NCI-H2196 treated with DMSO at 0.1 percent for 48 hours (cell line): ENCODE measurements around the gene FOXD4L6.
"Not testable (repeated sequence)": the region's sequence is repeated elsewhere in the genome, so short reads cannot be mapped to it uniquely, and the experiment has no call there.

Experiments used
- DNase-seq: peaks from one replicate; lab custom pipeline; 2025; ENCODE audit not compliant: unreplicated experiment; lab: John Stamatoyannopoulos, UW

Gene FOXD4L6

GRCh38 chr9:41104542-41104941 is 23.9 kb downstream of the FOXD4L6 start:
- DNase-seq: not testable (repeated sequence)

GRCh38 chr9:41100508-41100907 is 28.0 kb downstream of the FOXD4L6 start:
- not testable (repeated sequence) for DNase-seq

DNA sequence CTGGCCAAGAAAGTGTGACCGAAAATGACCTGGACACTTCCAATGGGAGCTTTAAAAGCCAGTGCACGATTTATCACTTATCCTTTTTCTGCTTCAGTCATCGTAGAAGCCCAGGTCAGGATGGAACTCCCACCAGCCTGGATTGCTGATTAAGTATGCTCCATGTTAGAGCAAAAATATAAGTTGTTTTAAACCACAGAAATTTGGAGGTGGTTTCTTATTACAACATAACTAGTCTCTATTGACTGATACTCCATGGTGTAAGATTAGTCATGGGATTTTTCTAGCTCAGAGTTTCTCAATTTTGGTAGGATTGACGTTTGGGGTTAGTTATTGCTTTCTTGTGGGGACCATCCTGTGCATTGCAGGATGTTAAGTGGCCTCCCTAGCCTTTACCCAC is 29.7 kb downstream of the FOXD4L6 start:
- not testable (repeated sequence) for DNase-seq

- not testable (repeated sequence) for DNase-seq
Measured at GRCh38 chr9:41095060-41095459, 33.4 kb downstream of the FOXD4L6 start.

- not testable (repeated sequence) for DNase-seq
Measured at GRCh38 chr9:41094010-41094773, 34.3 kb downstream of the FOXD4L6 start.

- not testable (repeated sequence) for DNase-seq
Measured at GRCh38 chr9:41090922-41091321, 37.6 kb downstream of the FOXD4L6 start.

GRCh38 chr9:41090386-41090785 is 38.1 kb downstream of the FOXD4L6 start:
- not testable (repeated sequence) for DNase-seq

- not testable (repeated sequence) for DNase-seq
Measured at GRCh38 chr9:41088450-41089059, 39.9 kb downstream of the FOXD4L6 start.

DNA sequence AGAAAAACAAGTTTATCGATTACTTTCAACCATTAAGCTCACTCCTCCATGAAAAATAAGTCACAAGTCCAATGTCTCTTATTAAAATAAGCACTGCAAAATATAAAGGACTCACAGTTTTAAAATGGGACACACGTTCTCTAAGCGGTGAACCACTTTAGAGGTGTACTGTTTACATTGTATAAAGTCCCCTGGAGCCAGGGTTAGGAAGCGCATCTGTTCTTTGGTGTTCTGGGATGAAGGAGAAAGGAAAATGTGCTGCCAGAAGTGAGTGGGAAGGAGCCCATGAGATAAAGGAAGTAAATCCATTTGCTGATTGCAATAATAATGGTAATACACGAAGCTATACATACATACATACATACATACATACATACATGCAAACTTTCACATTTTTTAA is 40.6 kb downstream of the FOXD4L6 start:
- not testable (repeated sequence) for DNase-seq

DNA sequence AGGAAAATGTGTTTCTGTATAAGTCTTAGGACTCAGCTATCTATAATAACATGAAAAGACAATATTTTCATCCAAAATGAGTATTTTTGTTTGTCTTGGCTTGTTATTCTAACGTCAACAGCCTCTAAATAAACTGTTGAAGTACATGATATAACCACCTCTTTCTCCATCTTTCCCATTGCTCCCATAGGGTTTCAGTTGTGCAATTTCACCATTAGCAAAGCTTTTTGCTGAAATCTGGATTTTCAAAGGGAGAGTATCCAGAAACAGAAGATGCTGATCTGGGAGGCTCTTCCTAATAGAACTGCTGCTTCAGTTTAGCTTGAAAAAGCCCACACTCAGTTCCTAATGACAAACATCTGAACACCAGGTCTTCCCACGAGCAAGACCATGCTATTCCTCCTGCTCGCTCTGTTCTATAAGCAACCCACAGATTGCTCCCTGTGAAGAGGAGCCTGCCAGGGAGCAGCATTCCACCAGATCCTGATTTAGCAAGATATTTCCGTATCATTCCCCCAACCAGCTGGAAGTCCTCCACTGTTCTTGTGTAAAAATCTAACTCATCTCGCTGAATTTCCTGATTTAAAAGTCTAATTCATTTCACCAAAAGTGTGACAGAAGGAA is 41.2 kb downstream of the FOXD4L6 start:
- DNase-seq: not testable (repeated sequence)

DNA sequence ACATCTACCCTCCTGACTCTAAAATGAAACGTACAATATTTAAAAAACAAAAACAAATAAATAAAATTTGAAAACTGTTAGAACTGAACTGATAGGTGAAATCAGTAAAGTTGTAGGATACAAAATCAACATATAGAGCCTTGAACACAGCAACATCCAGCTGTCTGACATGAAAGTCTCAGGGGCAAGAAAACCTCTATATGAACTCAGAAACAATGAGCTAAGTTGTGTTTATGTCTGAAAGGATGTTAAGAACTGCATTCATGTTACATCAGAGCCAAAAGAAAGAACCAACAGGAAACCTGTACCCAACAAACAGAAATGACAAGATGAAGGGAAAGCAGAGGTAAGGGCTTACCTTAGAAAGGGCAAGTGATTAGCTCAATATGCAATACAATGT is 41.8 kb downstream of the FOXD4L6 start:
- not testable (repeated sequence) for DNase-seq

GRCh38 chr9:41086215-41086614 is 42.3 kb downstream of the FOXD4L6 start:
- DNase-seq: not testable (repeated sequence)

DNA sequence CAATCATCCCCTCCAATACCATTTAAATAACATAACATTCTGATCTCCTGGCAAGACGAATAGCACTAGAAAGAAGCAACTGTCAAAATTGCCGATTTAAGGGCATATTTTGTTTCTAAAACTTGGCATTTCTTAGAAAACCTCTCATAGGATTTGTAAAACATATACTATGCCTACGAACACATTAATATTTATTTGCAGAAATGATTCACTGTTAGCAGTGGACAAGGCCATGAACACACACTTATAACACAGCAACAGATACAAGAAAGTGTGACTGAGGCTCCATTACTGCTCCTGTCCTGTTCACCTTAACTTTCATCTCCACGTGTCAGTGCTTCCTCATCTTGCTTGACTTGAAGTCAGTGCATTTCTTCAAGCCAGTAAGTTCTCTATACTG is 46.1 kb downstream of the FOXD4L6 start:
- DNase-seq: not testable (repeated sequence)

DNA sequence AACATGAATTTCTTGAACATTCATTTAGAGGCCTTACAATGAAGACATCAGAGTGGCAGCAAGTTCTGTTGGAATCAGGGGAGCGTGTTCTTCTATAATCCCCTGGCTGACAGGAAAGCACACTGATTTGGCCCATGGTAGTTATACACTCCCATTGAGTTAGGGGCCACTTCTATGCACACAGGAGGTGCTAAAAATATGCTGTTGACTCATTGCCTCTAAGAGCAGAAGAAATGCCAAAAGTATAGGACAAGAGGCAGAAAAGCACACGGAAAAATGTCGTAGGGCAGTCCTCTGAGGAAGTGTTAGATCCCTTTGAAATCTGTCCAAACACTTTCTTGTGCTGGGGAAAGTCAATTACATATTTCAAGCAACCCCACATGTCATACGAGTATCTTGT is 49.0 kb downstream of the FOXD4L6 start:
- not testable (repeated sequence) for DNase-seq

DNA sequence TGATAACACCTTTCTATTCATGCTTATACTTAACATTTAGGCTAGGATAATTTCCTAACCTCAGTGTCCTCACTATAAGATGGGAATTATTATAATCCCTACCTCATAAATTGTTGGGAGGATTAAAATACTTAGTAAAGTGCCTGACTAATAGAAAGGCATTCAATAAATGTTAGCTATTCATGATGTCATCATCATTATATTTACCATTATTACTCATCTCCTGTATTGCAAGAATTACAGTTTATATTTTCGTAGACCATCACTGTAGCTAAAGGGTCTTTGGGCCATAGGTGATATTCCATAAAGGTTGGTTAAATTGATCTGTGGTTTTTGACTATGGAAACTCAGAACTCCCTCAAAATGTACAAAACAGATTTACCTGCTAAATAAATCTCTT is 50.9 kb downstream of the FOXD4L6 start:
- DNase-seq: not testable (repeated sequence)
